Jurkat, Clone E6-1 (cell line): ENCODE data around the gene DPP10.

Experiments
- DNase-seq: peaks from one replicate; pipeline ENCODE4 v3.0.0-alpha.2; 2011; ENCODE audit warnings: low read depth, low spot score
- H3K4me3 ChIP-seq: 2 replicates; pipeline ENCODE4 v1.5.1; 2011; ENCODE audit warnings: mild to moderate bottlenecking, low read length, control low read depth, moderate library complexity

DPP10 gene

DNA sequence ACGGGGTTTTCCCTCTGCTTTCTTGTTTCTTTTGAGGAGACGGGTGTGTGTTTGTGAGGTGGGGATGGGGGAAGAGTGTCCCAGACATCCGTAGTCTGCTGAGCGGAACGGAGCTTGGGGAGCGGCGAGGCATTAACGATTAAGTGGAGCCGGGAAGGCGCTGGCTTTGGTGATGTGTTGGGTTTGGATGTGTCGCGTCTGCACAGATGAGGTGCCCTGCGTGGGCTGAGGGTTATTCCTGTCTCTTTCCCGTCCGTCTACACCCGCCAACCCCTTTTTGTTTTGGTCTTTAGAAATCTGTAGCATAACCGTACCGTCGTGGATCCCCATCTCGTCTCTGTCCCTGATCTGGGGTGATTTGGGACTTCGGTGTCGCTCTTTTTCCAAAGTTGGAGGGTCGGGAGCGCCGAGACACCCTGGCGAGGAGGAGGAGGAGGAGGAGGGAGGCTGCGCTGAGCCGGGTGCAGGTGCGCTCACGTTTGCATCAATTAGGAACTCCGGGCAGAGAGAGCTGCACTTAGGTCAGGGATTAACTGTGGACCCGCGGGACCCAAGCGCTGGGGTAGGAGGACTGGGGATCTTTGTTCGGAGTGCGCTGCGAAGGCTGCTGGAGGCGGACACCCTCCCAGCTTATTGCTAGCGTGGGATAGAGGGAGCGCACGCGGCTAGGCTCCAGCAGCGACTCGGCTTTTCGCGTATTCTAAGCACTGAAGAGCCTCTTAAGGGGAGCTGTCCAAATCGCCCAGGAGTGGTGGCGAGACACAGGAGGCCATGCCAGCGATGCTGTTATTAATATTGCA lies 720.3 kb downstream of the DPP10 start:
- H3K4me3 ChIP-seq, result no peak overlapping the region
- no peak for DNase-seq

DNA sequence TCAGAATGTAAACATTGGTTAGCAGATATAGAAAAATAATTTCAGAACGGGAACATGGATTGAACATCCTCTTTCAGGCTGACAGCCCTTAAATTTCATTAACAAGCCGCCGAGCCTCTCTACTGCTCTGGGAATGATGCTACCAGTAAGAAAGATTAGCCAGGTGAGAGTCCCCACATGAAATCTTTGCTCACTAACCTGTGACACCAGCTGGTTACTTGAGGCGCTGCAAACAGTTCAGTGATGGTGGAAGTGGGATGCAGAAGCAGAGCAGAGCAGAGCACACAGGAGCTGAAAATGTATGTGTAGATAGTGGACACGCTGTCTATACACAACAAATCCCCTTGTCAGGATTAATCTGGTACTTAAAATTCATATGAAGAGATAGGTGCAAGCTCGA lies 721.1 kb downstream of the DPP10 start:
- DNase-seq, result no peak
- H3K4me3 ChIP-seq, result no peak overlapping the region

DNA sequence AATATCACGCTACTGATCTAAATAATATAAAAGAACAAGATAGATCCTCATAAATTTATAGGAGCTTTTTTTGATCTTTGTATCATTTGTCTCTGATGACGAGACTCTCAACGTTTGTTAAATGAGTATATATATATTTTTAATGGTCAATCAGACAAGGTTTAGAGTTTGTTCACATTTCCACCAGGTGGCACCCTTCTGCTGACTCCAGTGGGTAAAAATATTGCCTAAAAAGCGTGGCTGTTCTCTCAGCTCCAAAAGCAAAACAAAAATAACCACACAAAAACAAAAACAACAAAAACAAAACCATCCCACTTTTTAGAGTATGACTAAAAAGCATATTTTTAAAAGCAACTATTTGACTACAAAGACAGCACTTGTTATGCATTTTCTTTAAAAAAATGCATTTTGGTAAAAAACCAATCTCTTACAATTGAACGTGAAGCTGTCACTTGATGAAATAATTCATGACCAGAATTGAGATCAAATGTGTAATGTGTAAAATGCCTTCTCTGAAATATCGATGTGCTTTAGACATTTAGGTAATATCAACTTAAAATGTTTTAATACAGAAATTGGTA lies 723.2 kb downstream of the DPP10 start:
- no peak for DNase-seq
- H3K4me3 ChIP-seq, result no peak overlapping the region

DNA sequence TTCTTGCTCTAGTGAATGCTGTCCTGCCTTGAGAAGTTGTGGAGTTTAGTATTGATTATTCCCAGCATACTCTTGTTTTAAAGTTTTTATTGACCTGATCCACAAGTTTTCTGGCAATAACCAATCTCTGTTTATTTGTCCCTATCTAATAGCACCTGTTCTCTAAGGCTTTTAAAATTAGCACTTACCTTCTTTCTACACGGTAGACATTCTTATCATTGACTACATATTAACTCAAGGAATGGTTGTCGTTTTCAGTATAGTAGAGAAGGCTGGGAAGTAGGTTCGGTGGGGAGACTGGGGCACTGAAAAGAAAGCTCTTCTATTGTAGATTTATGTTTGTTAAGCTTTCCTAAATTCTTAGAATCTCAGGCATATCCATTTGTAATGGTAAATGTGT lies 726.0 kb downstream of the DPP10 start:
- H3K4me3 ChIP-seq, result no peak overlapping the region
- no peak for DNase-seq

DNA sequence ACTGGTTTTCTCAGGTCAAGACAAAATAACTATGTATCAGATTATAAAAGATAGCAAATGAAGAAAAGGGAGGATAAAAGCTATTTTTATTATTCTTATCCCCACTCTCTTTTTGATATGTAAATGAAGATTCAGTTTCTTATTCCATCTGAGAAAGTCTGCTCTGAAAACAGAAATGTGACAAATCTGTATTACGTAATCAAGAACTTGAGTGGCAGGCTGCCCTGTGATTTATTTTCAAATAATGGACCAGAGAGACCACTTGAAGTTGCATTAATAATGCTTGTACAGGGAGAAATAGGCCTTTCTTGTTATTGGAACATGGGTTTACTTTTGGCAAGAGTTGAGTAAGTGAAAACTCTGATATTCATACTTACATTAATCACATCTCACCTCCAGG lies 727.4 kb downstream of the DPP10 start:
- H3K4me3 ChIP-seq, result no peak overlapping the region
- DNase-seq, result no peak

DNA sequence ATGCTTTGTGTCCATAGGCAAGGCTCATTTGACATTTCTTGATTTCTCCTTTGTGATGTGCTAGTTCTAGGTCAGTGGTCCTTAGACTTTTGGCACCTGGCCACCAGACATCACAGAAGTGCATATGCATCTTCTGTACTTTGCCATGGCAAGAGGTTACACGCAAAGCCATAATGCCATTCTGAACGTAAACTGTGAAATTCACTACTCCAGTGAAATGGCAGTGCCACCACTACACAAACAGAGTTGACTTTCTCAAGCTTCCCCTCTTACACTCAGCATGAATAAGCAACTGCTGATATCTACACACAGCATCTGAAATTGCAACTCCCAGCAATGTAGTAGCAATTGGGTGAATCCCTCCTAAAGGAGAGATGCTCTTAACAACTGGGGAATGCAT lies 729.3 kb downstream of the DPP10 start:
- DNase-seq, result no peak
- no peak overlapping the region for H3K4me3 ChIP-seq

DNA sequence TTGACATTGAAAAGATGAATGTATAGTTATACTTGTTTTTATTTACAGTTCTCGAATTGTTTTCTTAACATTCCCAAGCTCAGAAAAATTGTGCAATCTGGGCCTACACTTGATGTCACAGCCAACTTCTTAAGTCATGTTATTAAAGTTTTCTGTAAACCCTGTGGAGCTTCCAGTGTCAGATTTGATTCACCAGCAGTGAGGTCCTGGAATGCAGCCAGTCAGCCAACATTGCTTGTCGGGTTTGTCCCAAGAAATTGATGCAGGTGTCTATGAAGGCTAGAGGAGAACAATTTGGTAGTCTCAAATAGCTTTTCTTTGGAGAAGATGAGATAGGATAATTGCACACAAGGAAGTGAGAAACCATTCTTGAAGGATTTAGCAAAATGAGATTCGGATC lies 732.2 kb downstream of the DPP10 start:
- DNase-seq, result no peak
- H3K4me3 ChIP-seq, result no peak overlapping the region

DNA sequence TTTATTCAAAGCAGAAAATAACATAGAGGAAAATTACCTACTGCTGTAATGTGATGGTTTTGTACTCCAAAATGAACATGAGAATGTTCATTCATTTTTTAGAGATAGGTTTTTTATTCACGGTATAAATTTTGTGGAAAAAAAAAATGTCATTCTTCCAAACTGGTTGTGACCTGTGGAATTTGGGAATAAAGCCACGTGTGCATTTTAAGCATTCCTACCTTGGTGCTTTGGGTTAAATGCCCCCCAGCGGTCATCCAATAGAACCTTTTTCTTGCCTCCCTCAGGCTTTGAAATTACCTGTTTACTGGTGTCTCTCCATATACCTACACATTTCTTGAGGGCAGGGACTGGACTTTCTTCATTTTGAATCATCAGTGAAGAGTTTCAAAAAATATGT lies 740.7 kb downstream of the DPP10 start:
- DNase-seq, result no peak
- no peak overlapping the region for H3K4me3 ChIP-seq

DNA sequence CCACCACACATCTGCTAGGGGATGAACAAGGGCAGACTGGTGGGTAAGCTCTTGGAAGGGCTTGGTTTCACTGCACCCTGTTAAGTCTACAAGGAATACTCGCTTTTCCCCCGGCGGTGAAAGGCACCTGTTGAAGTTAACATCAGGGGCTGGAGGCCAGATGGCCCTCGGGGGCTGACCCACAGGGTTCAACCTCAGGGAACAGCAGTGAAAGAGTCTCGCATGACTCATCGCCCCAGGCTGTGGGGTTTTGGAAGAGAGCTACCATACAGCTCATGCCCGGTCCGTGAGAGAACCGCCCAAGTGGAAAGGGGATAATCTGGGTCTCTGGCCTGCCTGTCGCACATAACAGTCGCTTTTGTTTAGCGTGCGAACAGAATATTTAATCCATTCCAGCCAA lies 748.0 kb downstream of the DPP10 start:
- no peak for DNase-seq
- H3K4me3 ChIP-seq, result no peak overlapping the region

DNA sequence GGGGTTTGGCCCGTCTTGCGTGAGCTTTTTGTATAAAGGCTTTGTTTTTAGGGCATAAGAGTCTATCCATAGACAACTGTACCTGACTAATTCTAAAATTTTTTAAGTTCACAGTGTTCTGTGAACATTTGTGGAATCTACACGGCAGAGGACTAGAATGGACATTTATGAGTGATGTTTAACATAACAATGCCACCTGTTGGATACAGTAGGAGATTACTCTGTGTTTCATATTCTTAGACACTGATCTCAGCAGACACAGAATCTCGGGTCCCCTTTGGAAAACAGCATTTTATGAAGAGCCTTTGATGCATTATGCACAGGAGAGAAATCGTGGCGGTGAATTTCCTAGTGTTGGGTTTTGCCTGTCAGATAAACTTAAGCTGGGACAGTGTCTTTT lies 752.2 kb downstream of the DPP10 start:
- no peak for DNase-seq

DNA sequence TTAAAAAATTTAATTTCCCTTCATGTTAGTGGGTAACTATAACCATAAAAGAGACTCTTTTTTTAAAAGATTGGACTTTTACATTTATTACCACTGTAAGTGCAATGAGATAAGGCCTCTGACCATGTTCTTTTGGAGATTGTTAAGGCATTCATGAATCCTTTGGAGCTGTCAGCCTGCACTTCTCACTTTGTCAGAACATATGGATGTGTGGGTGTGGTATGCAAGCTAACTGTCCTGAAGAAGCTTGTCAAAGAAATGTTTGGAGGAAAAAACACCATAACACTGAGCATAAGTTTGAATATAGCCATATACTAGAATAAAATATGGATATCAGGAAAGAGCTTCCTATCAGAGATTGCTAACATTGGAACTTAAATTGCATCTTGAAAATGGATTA lies 754.1 kb downstream of the DPP10 start:
- DNase-seq, result no peak
- no peak overlapping the region for H3K4me3 ChIP-seq

More for the DNA sequence above, 752.2 kb downstream of the DPP10 start:
- H3K4me3 ChIP-seq, result no peak overlapping the region

DNA sequence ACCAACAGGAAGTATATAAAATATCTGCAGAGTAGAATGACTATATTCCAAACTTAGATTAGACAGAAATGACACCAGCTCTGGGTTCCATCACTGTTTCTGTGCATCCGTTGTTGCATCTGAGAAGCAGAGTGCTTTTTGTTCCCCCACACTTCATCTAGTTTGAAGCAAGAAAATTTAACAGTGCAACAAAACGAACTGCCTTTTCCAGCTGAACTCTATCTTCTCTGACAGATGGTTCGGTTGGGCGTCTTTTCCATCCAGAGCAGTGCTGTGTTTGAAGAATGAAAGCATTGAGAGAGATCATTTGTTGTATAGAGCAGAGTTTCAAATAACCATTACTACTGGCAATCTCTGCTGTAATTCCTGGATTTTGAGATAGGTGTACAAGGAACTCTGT lies 757.5 kb downstream of the DPP10 start:
- no peak for DNase-seq
- H3K4me3 ChIP-seq, result no peak overlapping the region

DNA sequence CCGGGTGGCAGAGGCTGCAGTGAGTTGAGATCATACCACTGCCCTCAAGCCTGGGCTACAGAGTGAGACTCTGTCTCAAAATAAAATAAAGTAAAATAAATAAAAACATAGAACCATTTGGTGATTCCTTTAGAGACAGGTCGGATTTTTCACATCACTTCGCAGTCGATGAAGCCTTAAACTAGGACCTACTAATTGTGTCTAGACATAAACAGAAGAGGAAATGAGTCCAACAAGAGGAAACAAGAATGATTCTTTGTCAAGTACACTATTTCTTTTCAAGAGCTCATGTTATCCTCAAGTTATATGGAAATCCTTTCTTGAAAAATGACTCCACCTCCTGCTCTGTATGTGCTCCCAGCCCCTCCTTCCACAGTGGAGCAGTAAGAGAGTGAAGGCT lies 758.9 kb downstream of the DPP10 start:
- H3K4me3 ChIP-seq, result no peak overlapping the region
- no peak for DNase-seq

DNA sequence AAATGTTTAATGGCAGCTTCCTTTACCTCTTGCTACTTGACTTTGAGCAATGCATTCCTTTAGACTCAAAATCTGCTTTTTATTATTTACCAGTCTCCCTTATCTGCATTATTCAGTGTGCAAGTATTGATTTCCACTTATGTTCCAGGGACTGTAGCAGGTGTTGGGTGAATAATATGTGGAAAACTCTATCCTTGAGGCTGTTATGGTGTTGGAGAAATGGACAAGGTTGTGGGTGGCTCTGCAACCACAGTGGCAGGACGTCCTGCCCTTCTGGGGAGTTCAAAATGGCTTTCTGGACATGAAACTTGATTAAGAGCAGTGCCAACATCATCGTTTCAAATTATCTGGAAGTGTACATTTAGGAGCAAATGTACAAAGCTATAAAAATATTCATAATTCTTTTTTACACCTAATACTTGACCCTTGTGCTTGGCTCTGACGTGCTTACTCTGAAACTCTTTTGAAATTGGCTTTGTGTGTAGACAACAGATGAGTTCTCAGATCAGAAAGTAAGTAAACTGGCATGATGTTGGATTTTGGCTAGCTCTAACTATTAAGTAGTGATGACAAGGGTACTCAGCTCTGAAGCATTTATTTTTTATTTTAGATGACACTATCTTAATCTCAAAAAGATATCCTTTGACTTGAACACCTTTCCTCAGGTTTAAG lies 766.2 kb downstream of the DPP10 start:
- no peak overlapping the region for H3K4me3 ChIP-seq
- no peak for DNase-seq

DNA sequence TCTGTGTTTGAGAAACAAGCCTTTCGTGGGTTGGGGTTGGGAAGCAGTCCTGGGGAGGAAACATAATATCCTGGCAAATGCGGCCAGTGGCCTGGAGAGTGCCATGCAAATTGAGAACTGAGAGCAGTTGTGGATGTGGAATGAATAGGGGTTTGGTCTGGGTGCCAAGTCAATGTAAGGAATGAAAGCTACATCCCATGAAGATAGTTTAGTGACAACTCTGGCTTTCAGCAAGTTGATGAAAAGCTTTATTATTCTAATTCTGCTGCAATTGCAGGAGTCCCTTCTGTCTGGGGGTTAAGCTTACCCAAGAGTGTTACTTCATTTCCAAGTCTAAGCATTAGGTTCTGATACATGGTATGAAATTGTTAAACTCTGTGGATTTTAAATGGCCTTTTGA lies 771.6 kb downstream of the DPP10 start:
- H3K4me3 ChIP-seq, result no peak overlapping the region
- DNase-seq, result no peak

DNA sequence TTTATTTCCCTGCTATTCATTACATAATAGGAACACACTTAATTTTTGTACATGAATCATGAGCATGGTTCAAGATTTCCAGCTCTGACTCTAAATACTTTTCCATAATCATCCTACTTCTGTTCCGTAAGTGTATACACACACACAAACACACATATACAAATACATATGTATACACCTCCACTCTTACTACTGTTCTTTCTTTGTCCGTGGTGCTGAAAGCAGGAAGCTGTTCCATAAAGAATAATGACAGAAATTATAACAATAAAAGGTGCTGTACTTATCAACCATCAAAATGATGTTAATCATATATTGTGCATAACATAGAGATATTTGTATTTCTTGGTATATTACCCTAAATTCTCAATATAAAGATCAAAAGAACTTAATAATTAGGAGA lies 776.9 kb downstream of the DPP10 start:
- H3K4me3 ChIP-seq, result no peak overlapping the region
- no peak for DNase-seq

DNA sequence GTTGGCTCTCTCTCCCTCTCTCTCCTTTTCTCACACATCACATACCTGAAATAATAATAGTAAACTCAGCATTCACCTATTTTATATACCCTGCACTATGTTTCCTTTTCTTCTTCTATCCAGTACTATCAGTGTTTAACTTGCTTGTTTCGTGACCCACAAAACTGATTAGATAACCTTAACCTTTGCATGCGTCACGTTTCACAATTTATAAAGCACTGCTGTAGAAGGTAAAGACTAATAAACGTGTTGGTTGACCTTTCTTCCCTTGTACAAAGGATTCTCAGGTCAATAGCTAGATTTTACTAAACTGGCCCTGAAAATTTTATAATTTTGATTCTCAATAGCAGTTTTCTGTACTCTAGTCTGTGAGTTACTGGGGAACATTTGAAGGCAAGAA lies 791.7 kb downstream of the DPP10 start:
- no peak for DNase-seq
- H3K4me3 ChIP-seq, result no peak overlapping the region

DNA sequence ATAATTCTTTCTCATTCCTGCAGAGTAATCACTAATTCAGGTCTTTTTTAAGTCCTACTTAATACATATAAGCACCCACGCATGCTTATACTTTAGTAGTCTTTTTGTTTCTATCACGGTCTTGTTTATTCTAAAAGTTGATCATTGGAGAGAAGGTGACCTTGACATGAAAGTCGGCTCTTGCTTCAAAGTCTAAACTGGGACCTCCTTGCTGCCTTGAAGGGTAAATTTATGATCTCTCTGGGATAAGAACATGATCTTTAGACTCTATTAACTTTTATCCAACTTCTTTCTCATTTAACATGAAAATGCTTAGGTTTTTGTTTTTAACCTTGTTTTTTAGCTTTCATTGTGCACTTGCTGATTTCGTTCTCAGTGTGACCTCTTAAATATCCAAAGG lies 792.3 kb downstream of the DPP10 start:
- no peak overlapping the region for H3K4me3 ChIP-seq
- DNase-seq, result no peak

DNA sequence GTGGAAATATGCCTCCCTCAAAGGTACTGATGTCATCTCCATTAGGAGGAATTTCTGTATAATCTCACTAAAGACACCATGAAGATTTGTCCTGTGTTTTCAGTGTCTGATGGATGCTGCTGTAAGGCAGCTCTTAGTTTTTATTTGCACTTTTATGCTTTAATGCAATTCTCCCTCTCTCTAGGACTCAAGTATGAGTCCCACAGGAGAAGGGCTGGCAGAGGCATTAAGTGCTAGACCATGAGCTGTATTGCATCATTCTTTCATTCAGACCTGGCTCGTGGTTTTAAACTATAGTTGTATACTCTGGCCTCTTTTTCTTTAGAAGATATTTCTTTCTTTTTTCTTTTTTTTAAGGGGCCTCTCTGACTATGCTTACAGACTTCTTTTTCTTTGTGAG lies 805.6 kb downstream of the DPP10 start:
- no peak overlapping the region for H3K4me3 ChIP-seq
- no peak for DNase-seq

DNA sequence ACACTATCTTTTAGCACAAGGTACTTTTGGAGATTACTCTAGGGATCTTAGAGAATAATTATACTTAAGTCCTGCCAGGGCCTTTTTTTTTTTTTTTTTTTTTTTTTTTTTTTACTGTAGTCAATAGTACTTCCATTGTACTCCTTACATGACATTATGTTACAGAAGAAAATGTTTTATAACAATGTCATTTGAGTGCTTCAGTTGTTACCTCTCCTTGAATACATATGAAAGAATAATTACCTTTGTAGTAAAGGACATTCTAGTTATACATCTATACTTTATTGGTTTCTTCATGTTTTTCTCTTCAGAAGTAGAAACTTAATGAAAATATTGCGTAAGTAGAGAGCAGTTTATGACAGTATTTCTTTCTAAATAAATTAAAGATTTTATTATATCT lies 834.9 kb downstream of the DPP10 start:
- no peak for DNase-seq
- H3K4me3 ChIP-seq, result no peak overlapping the region

DNA sequence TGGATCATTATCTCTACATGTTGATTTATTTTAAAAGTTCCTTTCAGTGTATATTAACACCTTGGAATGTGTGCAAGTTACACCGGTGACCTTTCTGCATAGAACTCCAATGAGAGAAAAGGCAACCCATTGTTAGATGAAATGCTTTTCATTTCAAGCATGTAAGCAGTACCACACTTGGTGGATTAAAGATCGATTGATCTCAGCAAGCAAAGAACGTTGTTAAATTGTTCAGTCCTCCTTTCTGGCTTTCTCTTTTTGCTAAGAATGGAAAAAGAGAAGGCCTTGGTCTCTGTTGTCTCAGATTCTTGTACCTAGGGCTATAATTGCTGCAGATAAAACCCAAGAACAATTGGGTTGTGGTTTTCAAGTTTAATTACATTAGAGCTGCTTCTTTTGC lies 843.0 kb downstream of the DPP10 start:
- no peak overlapping the region for H3K4me3 ChIP-seq
- DNase-seq, result no peak
